ENCODE measurements around the gene TBL2. TPM values are rescaled to one million over a fixed set of nuclear protein-coding genes. Genes with fewer than 3 reads are reported as not detected.
"Not testable (repeated sequence)": the region's sequence is repeated elsewhere in the genome, so short reads cannot be mapped to it uniquely, and the experiment has no call there.

The TBL2 gene
- total and polyA plus RNA-seq, 10 donors, result 8.1 to 31.2 (median 24.9) TPM

DNA sequence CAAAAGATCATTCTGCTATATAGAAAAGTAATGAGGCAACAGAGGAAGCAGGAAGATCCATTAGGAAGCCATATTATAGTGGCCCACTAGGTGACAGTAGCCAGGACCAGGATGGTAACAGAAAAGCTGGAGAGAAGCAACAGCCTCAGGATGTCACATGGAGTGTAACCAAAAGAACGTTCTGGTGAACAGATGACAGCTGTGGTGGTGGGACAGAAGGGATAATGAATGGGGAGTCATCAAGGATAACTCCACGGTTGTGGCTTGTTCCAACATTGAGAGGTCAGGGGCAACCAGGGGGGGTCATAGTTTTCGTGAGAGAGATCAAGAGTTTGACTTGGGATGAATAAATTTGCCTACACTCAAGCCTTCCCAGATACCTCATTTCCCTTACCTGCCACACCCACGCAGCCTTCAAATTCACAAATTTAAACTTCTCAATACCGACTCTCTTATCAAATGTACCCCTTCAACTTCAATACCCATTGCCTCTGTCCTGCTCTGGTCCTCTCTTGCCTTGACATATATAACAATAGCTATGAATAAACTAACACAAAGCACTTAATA lies 9.3 kb downstream of the TBL2 start:
- 72 to 87% (median 77%) methylated on average over 5 of the region's 5 CpGs for WGBS, 5 donors
- intact Hi-C loops (cut with DNase I; ENCODE audit: low total_unique reads), result no loop called here
- H3K4me3 ChIP-seq, result no peak overlapping the region
- no peaks in the 10 kb centered on the region for H3K9me3 ChIP-seq
- peaks cover 9 to 56% (median 51%) of the 10 kb centered on the region in 6 donors for H3K36me3 ChIP-seq
- TF ChIP-seq POLR2AphosphoS5 (IDR thresholded peaks at IDR 0.05) (no peak), POLR2A (IDR thresholded peaks at IDR 0.05) (no peak)
- TF ChIP-seq, protein P1, sequence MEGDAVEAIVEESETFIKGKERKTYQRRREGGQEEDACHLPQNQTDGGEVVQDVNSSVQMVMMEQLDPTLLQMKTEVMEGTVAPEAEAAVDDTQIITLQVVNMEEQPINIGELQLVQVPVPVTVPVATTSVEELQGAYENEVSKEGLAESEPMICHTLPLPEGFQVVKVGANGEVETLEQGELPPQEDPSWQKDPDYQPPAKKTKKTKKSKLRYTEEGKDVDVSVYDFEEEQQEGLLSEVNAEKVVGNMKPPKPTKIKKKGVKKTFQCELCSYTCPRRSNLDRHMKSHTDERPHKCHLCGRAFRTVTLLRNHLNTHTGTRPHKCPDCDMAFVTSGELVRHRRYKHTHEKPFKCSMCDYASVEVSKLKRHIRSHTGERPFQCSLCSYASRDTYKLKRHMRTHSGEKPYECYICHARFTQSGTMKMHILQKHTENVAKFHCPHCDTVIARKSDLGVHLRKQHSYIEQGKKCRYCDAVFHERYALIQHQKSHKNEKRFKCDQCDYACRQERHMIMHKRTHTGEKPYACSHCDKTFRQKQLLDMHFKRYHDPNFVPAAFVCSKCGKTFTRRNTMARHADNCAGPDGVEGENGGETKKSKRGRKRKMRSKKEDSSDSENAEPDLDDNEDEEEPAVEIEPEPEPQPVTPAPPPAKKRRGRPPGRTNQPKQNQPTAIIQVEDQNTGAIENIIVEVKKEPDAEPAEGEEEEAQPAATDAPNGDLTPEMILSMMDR (IDR thresholded peaks at IDR 0.05 in 8 of 11, conservative IDR thresholded peaks at IDR 0.05 in 3 of 11), result no peak
- H3K27me3 ChIP-seq (replicated peaks in 1 of 7), result no peaks in the 10 kb centered on the region
- H3K27ac ChIP-seq, result no peak overlapping the region
- H3K4me1 ChIP-seq, result peaks cover 0 to 15% (median 9%) of the 10 kb centered on the region in 6 donors
- no peak for DNase-seq

DNA sequence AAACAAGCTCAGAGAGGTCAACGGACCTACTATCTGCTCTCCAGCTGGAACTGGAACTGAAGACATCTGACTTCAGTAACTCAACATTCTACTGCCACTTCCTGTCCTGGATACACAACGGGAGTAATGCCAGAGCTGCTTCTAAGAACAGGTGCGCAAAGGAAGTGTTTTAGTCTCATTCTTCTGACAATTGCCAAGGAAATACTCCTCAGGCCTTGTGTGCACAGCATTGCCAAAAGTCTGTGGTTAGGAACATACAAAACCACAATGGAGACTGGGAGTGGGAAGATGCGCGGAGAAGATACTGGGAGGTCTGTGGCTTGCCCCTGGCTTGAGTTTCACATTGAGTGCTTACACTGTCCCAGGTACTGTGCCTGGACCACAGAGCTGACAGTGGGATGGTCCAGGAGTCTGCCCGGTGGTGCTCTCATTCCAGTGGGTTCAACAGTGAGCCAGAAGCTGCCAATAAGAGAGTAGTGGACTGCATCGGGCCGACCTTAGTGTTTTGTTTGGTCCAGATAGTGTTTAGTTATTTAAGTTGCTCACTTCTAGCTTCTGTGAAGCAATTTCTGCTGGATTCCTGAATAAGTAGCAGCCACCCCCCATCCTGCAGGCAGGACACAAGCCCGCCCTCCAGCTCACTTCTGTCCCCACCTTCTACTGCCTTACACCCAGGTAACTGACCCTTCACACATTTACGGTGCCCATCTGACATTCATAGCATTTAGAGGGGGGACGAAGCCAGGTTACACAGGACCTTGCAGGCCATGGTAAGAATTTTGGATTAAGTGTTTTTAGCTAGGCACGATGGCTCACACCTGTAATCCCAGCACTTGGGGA lies 10.3 kb downstream of the TBL2 start:
- H3K9me3 ChIP-seq, result no peaks in the 10 kb centered on the region
- DNase-seq, result peak; percentile 16
- WGBS, 5 donors, result 74 to 82% (median 79%) methylated on average over 12 of the region's 12 CpGs
- peaks cover 9 to 45% (median 40%) of the 10 kb centered on the region in 6 donors for H3K36me3 ChIP-seq
- peaks cover 0 to 15% (median 9%) of the 10 kb centered on the region in 6 donors for H3K4me1 ChIP-seq
- peak overlapping the region in 1 of 8 donors; percentile 24 for H3K27ac ChIP-seq
- H3K27me3 ChIP-seq (replicated peaks in 1 of 7), result no peaks in the 10 kb centered on the region
- no peak overlapping the region for H3K4me3 ChIP-seq
- intact Hi-C loops (cut with DNase I; ENCODE audit: low total_unique reads), result no loop called here
- TF ChIP-seq, protein P1 (IDR thresholded peaks at IDR 0.05 in 8 of 11, conservative IDR thresholded peaks at IDR 0.05 in 3 of 11), result no peak
- TF ChIP-seq POLR2A (IDR thresholded peaks at IDR 0.05) (no peak), POLR2AphosphoS5 (IDR thresholded peaks at IDR 0.05) (no peak)

DNA sequence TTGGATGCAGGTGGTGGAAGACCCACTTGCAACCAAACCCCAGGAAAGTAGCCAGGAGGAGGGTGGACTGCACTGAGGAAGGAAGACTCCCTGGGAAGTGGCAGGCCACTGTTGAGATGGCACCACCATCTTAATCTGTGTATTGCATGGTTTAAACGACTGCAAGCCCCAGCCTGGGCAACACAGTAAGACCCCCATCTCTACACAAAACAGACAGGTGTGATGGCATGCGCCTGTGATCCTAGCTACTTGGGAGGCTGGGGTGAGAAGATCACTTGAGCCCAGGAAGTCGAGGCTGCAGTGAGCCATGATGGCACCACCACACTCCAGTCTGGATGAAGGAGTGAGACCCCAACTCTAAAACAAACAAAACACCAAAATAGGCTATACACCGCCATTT lies 11.2 kb downstream of the TBL2 start:
- 84 to 92% (median 91%) methylated on average over 4 of the region's 4 CpGs for WGBS, 5 donors
- Histone ChIP-seq H3K36me3 (peaks cover 5 to 36% (median 31%) of the 10 kb centered on the region in 6 donors), H3K27ac (peak overlapping the region in 1 of 8 donors; percentile 1), H3K9me3 (no peaks in the 10 kb centered on the region), H3K27me3 (replicated peaks in 1 of 7) (no peaks in the 10 kb centered on the region), H3K4me1 (peaks cover 0 to 15% (median 9%) of the 10 kb centered on the region in 6 donors), H3K4me3 (no peak overlapping the region)
- peak; percentile 11 for DNase-seq
- intact Hi-C loops (cut with DNase I; ENCODE audit: low total_unique reads), result no loop called here
- TF ChIP-seq, protein P1 (IDR thresholded peaks at IDR 0.05 in 8 of 11, conservative IDR thresholded peaks at IDR 0.05 in 3 of 11), result no peak
- TF ChIP-seq POLR2A (IDR thresholded peaks at IDR 0.05), result no peak
- TF ChIP-seq POLR2AphosphoS5 (IDR thresholded peaks at IDR 0.05), result no peak

DNA sequence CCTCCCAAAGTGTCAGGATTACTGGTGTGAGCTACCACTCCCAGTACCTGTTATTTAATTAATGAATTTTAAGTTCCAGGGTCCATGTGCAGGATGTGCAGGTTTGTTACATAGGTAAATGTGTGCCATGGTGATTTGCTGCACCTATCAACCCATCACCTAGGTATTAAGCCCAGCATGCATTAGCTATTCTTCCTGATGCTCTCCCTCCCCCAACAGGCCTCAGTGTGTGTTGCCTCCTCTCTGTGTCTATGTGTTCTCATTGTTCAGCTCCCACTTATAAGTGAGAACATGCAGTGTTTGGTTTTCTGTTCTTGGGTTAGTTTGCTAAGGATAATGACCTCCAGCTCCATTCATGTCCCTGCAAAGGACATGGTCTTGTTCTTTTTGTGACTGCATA lies 11.9 kb downstream of the TBL2 start:
- Histone ChIP-seq H3K4me3 (peak overlapping the region in 7 of 8 donors; percentile 27 to 67 (median 32)), H3K4me1 (peaks cover 0 to 15% (median 9%) of the 10 kb centered on the region in 6 donors), H3K27ac (peak overlapping the region in 5 of 8 donors; percentile 56 to 75 (median 59)), H3K36me3 (peaks cover 5 to 29% (median 24%) of the 10 kb centered on the region in 6 donors)
- H3K27me3 ChIP-seq (replicated peaks in 1 of 7); intact Hi-C loops (cut with DNase I; ENCODE audit: low total_unique reads); DNase-seq; H3K9me3 ChIP-seq: not testable (repeated sequence)

Measured in spleen (tissue), 11 donors.